Ovary (tissue), 3 donors: ENCODE results near the gene ADGRG3.

Experiments
- CTCF ChIP-seq, 3 donors: fragments of 450-650 bp in 2 of 3; fragments of 200-600 bp in 1 of 3; IDR thresholded peaks; one replicate each; pipeline versions ENCODE4 v1.5.1 to v1.8.0; 2016 to 2022; ENCODE audit warnings: antibody characterized with exemption in 3 of 3, mild to moderate bottlenecking in 1 of 3
- EP300 ChIP-seq: sonication (generic); formaldehyde crosslinking; IDR thresholded peaks from one replicate; pipeline ENCODE4 v1.6.1; 2017; ENCODE audit warnings: antibody characterized with exemption
- POLR2A ChIP-seq: fragments of 450-650 bp; IDR thresholded peaks from one replicate; pipeline ENCODE4 v1.6.1; 2017; ENCODE audit warnings: antibody characterized with exemption, mild to moderate bottlenecking, moderate library complexity
- donor health status: DM: no; HTN: no; CAD: no.

- TF ChIP-seq CTCF (IDR thresholded peaks at IDR 0.05) (no peak), EP300 (no peak), POLR2A (no peak)
These were observed 43.2 kb downstream of the ADGRG3 start for GRCh38 chr16:57711346-57711745.
